K562 (cell line): Measurements from ENCODE around the gene B4GALNT4. TPM values are rescaled to one million over a fixed set of nuclear protein-coding genes. Genes with fewer than 3 reads are reported as not detected.

Experiments
- CTBP1 ChIP-seq: fragments of 450-650 bp; IDR thresholded peaks from 2 replicates; pipeline ENCODE4 v1.6.1; 2016; ENCODE audit warnings: borderline replicate concordance
- ELK3 ChIP-seq: fragments of 450-650 bp; formaldehyde crosslinking; IDR thresholded peaks from 2 replicates; pipeline ENCODE4 v1.4.0; 2020; ENCODE audit warnings: mild to moderate bottlenecking
- HEY1 ChIP-seq: fragments of 250-450 bp; sonication (Bioruptor Pico); IDR thresholded peaks from 2 replicates; pipeline ENCODE4 v1.5.0; 2020; ENCODE audit warnings: mild to moderate bottlenecking, moderate library complexity, borderline replicate concordance
- HMGXB4 ChIP-seq: sonication (generic); formaldehyde crosslinking; IDR thresholded peaks from 2 replicates; pipeline ENCODE4 v1.8.1; 2023; ENCODE audit warnings: mild to moderate bottlenecking, missing genetic modification reagents
- SETDB1 ChIP-seq: IDR thresholded peaks from one replicate; pipeline ENCODE4 v1.6.1; 2012; ENCODE audit warnings: low read length, control low read depth, inconsistent platforms
- SIN3B ChIP-seq: fragments of 450-650 bp; IDR thresholded peaks from 2 replicates; pipeline ENCODE4 v1.6.1; 2017; ENCODE audit warnings: low read depth, mild to moderate bottlenecking, moderate library complexity
- SP1 ChIP-seq: sonication (generic); formaldehyde crosslinking; IDR thresholded peaks from 2 replicates; pipeline ENCODE4 v1.8.1; 2022; ENCODE audit warnings: mild to moderate bottlenecking, missing genetic modification reagents
- TCF3 ChIP-seq: sonication (generic); formaldehyde crosslinking; IDR thresholded peaks from 2 replicates; pipeline ENCODE4 v1.4.0; 2020; ENCODE audit warnings: mild to moderate bottlenecking, missing genetic modification reagents
- TOE1 ChIP-seq, 2 experiments: fragments of 450-650 bp in 1 of 2; sonication (generic) in 1 of 2; formaldehyde crosslinking in 1 of 2; IDR thresholded peaks; 2 replicates each; pipeline versions ENCODE4 v1.7.1 to v1.8.0; 2016 to 2022; ENCODE audit warnings: borderline replicate concordance in 2 of 2, mild to moderate bottlenecking in 2 of 2, antibody characterized with exemption in 1 of 2, inconsistent platforms in 1 of 2, low read depth in 1 of 2, missing genetic modification reagents in 1 of 2, moderate library complexity in 1 of 2
- ZFP91 ChIP-seq: sonication (generic); formaldehyde crosslinking; IDR thresholded peaks from 2 replicates; pipeline ENCODE4 v1.8.0; 2022; ENCODE audit warnings: mild to moderate bottlenecking, missing genetic modification reagents
- ZNF140 ChIP-seq: fragments of 250-450 bp; sonication (Bioruptor Pico); IDR thresholded peaks from 2 replicates; pipeline ENCODE4 v1.8.0; 2021; ENCODE audit warnings: moderate library complexity, mild to moderate bottlenecking, inconsistent platforms
- ZNF316 ChIP-seq: fragments of 450-650 bp; IDR thresholded peaks from 2 replicates; pipeline ENCODE4 v1.6.1; 2016
- ZNF512 ChIP-seq: IDR thresholded peaks from 2 replicates; pipeline ENCODE4 v1.6.1; 2016; ENCODE audit warnings: missing genetic modification characterization, missing compliant biosample characterization
- ZNF586 ChIP-seq: fragments of 450-650 bp; formaldehyde crosslinking; conservative IDR thresholded peaks from 2 replicates; pipeline ENCODE4 v1.4.0; 2020; ENCODE audit warnings: mild to moderate bottlenecking, moderate library complexity
- polyA plus RNA-seq, 8 experiments: library from polyadenylated mRNA; depleted of rRNA in 4 of 8; stranded (reverse) in 5 of 8; unstranded in 3 of 8; fragments of >200 nt; fragmentation: Nextera tagmentation in 2 of 8; fragmentation: Illumina TruSeq in 1 of 8; extraction: Ambion mirVana in 2 of 8; extraction: Trizol in 1 of 8; gene quantifications; 2 replicates each; pipeline versions ENCODE4 v1.2.1 to v1.2.3, GENCODE V29; 2011 to 2014; ENCODE audit warnings: inconsistent platforms in 1 of 8, missing spikeins in 1 of 8
- total RNA-seq, 7 experiments: library from RNA; depleted of rRNA in 6 of 7; stranded (reverse); fragments of >200 nt in 6 of 7; fragmentation: Illumina TruSeq in 2 of 7; extraction: Trizol in 2 of 7; gene quantifications; 2 replicates each; pipeline versions ENCODE4 v1.2.1 to v1.2.3, GENCODE V29; 2011 to 2021; ENCODE audit warnings: low replicate concordance in 1 of 7

Gene B4GALNT4
- total and polyA plus RNA-seq, 9 of the 15 experiments (the other 6 are each of a cell fraction or from before 2014, with no cell fraction given), result 0.20 to 37.1 (median 10.8) TPM; not detected in 1

GRCh38 chr11:352456-353031 lies 16.8 kb upstream of the B4GALNT4 start (continued):
- no peak for TF ChIP-seq ZNF512
- peak; percentile 84 for TF ChIP-seq ZNF140 (CRISPR knock-in tag)
- no peak for TF ChIP-seq ZFP91 (CRISPR knock-in tag)
- TF ChIP-seq HMGXB4, result no peak
- TF ChIP-seq ZNF316, result no peak
- TF ChIP-seq CTBP1, result no peak
- TF ChIP-seq ELK3 (CRISPR knock-in tag), result peak; percentile 87
- no peak for TF ChIP-seq SIN3B
- no peak for TF ChIP-seq TCF3
- no peak for TF ChIP-seq TOE1 (IDR thresholded peaks at IDR 0.05; ENCODE audit: borderline replicate concordance)
- no peak for TF ChIP-seq TOE1 (CRISPR knock-in tag; IDR thresholded peaks at IDR 0.05; ENCODE audit: borderline replicate concordance, low read depth)
- TF ChIP-seq ZNF586 (CRISPR knock-in tag), result peak; percentile 85; the same call in 1 of the 2 replicates
- TF ChIP-seq SETDB1, result no peak
- no peak for TF ChIP-seq HEY1 (CRISPR knock-in tag)
- no peak for TF ChIP-seq SP1
